Neural progenitor cell (in vitro differentiated cells): ENCODE measurements around the gene C14orf132.

Source experiments
- EZH2 ChIP-seq: fragments of 200-600 bp; sonication (generic); IDR thresholded peaks from 2 replicates; pipeline ENCODE4 v1.6.1; 2017; ENCODE audit warnings: antibody characterized with exemption, mild to moderate bottlenecking, moderate library complexity
- TF ChIP-seq, protein P1 (sequence below): fragments of 200-600 bp; sonication (generic); IDR thresholded peaks from 2 replicates; pipeline ENCODE4 v1.5.1; 2017; ENCODE audit warnings: antibody characterized with exemption, mild to moderate bottlenecking

DNA sequence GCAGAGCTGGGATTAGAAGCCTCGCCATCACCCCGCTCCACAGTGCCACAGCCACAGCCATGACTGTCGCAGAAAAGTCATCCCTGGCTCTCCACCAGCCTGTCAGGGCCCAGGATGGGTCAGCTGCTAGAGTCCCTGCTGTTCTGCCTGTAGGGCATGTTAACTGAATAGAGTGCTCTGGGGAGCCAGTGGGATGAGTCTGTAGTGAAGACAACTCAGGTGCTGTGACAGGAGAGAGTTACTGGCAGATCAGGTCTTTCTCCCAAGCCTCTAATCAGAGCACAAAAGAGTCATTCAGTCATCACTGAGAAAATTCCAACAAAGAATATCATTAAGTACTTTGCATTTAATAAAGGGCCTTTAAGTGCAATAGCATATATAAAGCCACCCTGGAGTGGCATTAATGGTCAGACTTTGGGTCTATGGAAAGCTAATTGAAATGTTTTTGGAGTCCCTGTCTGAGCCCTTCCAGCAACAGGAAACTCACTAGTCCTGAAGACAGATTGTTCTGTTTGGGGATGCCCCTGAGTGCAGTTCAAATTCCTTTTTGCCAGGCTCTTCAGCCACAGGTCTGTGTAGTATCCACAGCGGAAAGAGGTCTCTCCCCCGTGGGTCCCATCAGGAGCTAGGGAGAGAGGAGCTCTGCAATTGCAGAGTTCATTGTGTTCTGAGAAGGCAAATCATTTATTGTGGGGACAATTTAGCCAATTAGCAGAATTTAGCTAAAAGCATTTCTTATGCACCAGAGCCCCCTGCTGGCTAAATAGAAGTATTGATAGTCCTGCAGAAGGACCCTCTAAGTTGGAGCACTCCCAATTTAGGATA is 45.2 kb upstream of the C14orf132 start:
- TF ChIP-seq, protein P1, sequence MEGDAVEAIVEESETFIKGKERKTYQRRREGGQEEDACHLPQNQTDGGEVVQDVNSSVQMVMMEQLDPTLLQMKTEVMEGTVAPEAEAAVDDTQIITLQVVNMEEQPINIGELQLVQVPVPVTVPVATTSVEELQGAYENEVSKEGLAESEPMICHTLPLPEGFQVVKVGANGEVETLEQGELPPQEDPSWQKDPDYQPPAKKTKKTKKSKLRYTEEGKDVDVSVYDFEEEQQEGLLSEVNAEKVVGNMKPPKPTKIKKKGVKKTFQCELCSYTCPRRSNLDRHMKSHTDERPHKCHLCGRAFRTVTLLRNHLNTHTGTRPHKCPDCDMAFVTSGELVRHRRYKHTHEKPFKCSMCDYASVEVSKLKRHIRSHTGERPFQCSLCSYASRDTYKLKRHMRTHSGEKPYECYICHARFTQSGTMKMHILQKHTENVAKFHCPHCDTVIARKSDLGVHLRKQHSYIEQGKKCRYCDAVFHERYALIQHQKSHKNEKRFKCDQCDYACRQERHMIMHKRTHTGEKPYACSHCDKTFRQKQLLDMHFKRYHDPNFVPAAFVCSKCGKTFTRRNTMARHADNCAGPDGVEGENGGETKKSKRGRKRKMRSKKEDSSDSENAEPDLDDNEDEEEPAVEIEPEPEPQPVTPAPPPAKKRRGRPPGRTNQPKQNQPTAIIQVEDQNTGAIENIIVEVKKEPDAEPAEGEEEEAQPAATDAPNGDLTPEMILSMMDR: peak; percentile 98
- TF ChIP-seq EZH2: no peak
